IPS-20b (cell line): Measurements from ENCODE around the gene CENPX.

ENCODE experiments used
- H3K27ac ChIP-seq: one replicate; pipeline ENCODE4 v1.5.1; 2013; ENCODE audit warnings: low read length
- H3K27me3 ChIP-seq: 2 replicates; pipeline ENCODE4 v1.6.1; 2013; ENCODE audit warnings: mild to moderate bottlenecking, low read length, inconsistent platforms; ENCODE audit not compliant: insufficient read depth
- H3K36me3 ChIP-seq: 2 replicates; pipeline ENCODE4 v1.6.1; 2013; ENCODE audit warnings: low read depth, mild to moderate bottlenecking, inconsistent platforms, low read length, moderate library complexity; ENCODE audit not compliant: insufficient read depth
- H3K4me1 ChIP-seq: 2 replicates; pipeline ENCODE4 v1.6.1; 2013; ENCODE audit warnings: mild to moderate bottlenecking, control low read depth, inconsistent platforms, low read length, moderate library complexity; ENCODE audit not compliant: insufficient read depth
- H3K4me3 ChIP-seq: 2 replicates; pipeline ENCODE4 v1.5.1; 2013; ENCODE audit warnings: mild to moderate bottlenecking, low read length, inconsistent platforms
- H3K9ac ChIP-seq: 2 replicates; pipeline ENCODE4 v1.6.1; 2013; ENCODE audit warnings: low read depth, mild to moderate bottlenecking, inconsistent platforms, low read length, moderate library complexity
- H3K9me3 ChIP-seq: 2 replicates; pipeline ENCODE4 v1.6.1; 2013; ENCODE audit warnings: mild to moderate bottlenecking, low read depth, low read length, inconsistent platforms; ENCODE audit not compliant: insufficient read depth

Gene CENPX

DNA sequence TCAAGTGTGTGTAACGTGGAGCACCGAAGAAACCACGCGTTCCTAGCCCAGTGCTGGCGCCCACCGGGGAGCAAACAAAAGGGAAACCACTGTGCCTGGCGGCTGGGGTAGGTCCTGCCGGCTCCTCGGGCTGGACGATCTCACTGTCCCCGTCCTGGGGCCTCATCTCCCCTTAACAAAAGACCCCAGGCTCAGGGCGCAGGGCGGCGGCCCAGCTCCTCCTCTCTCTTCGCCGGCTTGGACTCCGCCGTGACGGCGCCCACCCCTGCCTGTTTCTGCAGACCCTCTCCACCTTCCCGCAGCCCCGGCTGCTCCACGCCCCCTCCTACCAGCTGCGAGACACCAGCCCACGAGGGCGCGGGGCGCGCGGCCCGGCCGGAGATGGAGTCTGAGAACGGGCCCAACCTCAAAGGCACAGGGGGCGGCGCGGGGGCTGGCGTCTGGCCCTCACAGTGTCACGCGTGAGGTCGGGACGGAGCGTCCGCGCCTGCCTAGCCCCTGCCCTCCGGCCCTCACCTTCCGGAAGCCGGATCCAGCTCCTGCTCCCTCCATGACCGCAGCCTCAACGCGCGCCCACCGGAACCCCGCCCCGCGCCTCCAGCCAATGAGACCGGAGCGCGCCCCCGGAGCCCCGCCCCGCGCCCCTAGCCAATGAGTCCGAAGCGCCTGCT is at the start of gene CENPX:
CENPX (minus strand) TSS at position 569 of the 671 bp plus-strand sequence; CDS start at position 552, 17 bp downstream.
- Histone ChIP-seq H3K4me1 (peaks cover 3% of the 10 kb centered on the region), H3K4me3 (peak within 1 kb of the TSS; percentile 90), H3K27me3 (no peaks in the 10 kb centered on the region), H3K9me3 (no peaks in the 10 kb centered on the region), H3K27ac (peak within 1 kb of the TSS; percentile 28), H3K36me3 (peaks cover 5% of the 10 kb centered on the region; the same call in 1 of the 2 replicates), H3K9ac (peak within 1 kb of the TSS; percentile 90)

- H3K9me3 ChIP-seq = no peaks in the 10 kb centered on the region
- H3K4me1 ChIP-seq = peaks cover 4% of the 10 kb centered on the region; the same call in 1 of the 2 replicates
- peaks cover 5% of the 10 kb centered on the region; the same call in 1 of the 2 replicates for H3K27me3 ChIP-seq
- H3K4me3 ChIP-seq = no peak overlapping the region
- H3K36me3 ChIP-seq = no peaks in the 10 kb centered on the region
- H3K27ac ChIP-seq = no peak overlapping the region
- H3K9ac ChIP-seq = no peak overlapping the region
Measured at GRCh38 chr17:82070611-82071010, 47.9 kb upstream of the CENPX start.

DNA sequence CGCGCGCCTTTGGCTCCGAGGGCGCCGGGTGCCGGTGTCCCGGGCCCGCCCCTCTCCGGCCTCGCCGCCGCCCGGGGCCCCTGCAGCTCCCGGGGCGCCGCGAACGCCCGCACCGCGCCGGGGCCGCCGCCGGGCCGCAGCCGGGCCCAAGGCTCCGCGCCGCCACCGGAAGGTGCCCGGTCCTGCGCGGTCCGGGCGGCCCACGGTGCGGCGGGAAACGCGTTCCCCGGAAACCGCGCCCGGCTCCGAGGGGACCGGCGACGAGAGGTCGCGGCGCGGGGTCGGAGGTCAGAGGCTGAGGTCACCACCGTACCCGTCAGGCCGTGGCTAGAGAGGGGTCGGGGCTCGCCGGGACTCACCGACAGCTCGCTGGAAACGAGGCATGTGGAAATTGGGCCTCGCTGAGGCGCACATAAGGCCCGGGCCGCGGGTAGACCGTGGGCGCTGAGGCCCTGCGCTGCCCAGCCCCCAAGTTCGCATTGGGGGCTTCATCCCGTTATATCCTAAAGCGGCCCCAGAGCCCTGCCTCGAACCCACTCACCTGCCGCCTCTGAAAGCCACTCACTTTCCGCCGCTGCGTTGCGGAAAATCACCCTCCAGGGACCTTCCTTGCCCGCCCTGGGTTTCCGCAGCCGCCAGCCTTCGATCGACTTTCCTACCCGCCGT is 43.1 kb upstream of the CENPX start, which contains the start of gene DUS1L:
DUS1L (minus strand) TSS at position 167 of the 666 bp plus-strand sequence. CDS start 745 bp downstream, outside the sequence.
- Histone ChIP-seq H3K27ac (no peak within 1 kb of the TSS), H3K4me1 (peaks cover 4% of the 10 kb centered on the region; the same call in 1 of the 2 replicates), H3K27me3 (no peaks in the 10 kb centered on the region), H3K36me3 (peaks cover 26% of the 10 kb centered on the region), H3K9ac (peak within 1 kb of the TSS; percentile 74), H3K9me3 (no peaks in the 10 kb centered on the region), H3K4me3 (peak within 1 kb of the TSS; percentile 76)

- H3K9ac ChIP-seq = peak overlapping the region; percentile 72
- peak overlapping the region; percentile 76 for H3K4me3 ChIP-seq
- H3K36me3 ChIP-seq = peaks cover 31% of the 10 kb centered on the region
- no peaks in the 10 kb centered on the region for H3K27me3 ChIP-seq
- H3K9me3 ChIP-seq = no peaks in the 10 kb centered on the region
- H3K4me1 ChIP-seq = peaks cover 4% of the 10 kb centered on the region; the same call in 1 of the 2 replicates
- H3K27ac ChIP-seq = no peak overlapping the region
Measured at GRCh38 chr17:82065193-82065637, 42.5 kb upstream of the CENPX start.

- Histone ChIP-seq H3K4me3 (peak overlapping the region; percentile 76), H3K27ac (no peak overlapping the region), H3K36me3 (peaks cover 31% of the 10 kb centered on the region), H3K9me3 (no peaks in the 10 kb centered on the region), H3K4me1 (peaks cover 4% of the 10 kb centered on the region; the same call in 1 of the 2 replicates), H3K27me3 (no peaks in the 10 kb centered on the region), H3K9ac (peak overlapping the region; percentile 72; the same call in 1 of the 2 replicates)
Measured at GRCh38 chr17:82064433-82065192, 41.9 kb upstream of the CENPX start.

- H3K4me1 ChIP-seq = peaks cover 4% of the 10 kb centered on the region; the same call in 1 of the 2 replicates
- H3K27me3 ChIP-seq = no peaks in the 10 kb centered on the region
- peak overlapping the region; percentile 76; the same call in 1 of the 2 replicates for H3K4me3 ChIP-seq
- no peaks in the 10 kb centered on the region for H3K9me3 ChIP-seq
- H3K27ac ChIP-seq = no peak overlapping the region
- no peak overlapping the region for H3K9ac ChIP-seq
- peaks cover 34% of the 10 kb centered on the region for H3K36me3 ChIP-seq
Measured at GRCh38 chr17:82063424-82064415, 41.0 kb upstream of the CENPX start.

DNA sequence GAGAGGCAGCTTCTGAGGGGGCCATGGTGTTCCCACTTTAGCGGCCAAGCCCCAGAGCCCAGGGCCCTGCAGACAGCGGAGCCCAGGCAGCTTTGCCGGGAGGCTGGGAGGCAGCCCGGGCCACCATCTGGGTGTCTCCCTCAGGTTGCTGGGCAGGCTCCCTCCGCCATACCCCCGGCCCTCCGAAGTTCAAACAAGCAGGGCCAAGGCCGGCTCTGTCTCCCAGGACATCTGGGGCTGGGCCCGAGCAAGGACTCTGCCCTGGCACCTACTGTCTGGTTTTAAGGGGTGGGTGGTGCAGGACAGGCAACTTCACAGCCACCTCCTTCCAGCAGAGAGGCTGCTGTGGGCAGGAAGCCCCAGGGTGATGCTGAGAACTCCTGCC is 40.3 kb upstream of the CENPX start:
- Histone ChIP-seq H3K27ac (no peak overlapping the region), H3K9me3 (no peaks in the 10 kb centered on the region), H3K9ac (no peak overlapping the region), H3K4me3 (no peak overlapping the region), H3K36me3 (peaks cover 42% of the 10 kb centered on the region), H3K4me1 (peaks cover 4% of the 10 kb centered on the region; the same call in 1 of the 2 replicates), H3K27me3 (no peaks in the 10 kb centered on the region)

DNA sequence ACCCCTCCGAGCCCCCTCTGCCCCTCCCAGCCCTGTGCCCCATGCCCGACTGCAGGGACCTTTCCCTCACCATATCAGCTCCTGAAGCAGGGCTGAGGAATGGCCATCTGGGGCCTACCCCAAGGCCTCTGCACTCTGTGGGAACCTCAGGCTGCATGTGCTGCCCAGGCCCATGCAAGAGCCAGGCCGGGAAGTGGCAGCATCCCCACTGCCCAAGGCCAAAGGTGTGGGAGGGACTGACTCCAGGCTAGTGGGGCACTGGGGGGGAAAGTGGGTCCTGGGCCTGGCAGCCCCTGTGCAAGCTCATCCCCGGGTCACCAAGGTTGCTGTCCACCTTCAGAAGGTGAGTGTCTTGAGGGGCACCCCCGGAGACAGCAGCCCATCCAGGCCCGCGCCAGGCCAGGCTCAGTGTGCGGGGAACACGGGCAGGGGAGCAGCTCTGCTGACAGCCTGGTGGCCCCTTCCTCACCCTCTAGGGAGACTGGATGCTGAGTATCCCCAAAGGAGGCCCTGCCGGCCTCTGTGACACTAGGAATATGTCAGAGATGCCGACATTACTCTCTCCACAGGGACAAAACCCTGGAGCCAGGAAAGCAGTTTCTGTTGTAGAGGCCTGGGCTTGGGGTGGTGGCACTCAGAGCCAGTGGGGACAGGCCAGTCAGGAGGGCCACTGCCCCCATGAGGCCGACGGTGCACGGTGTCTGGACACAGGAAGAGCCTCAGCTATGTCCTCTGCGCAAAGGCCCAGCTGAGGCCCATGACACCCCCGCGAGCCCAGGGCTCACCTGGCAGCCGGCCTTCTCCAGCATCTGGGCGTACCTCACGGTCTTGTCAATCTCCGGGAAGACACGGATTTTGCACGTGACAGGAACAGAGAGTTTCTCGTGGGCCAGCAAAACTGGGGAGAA is 39.7 kb upstream of the CENPX start:
- no peaks in the 10 kb centered on the region for H3K9me3 ChIP-seq
- H3K9ac ChIP-seq = no peak overlapping the region
- no peak overlapping the region for H3K27ac ChIP-seq
- peaks cover 4% of the 10 kb centered on the region; the same call in 1 of the 2 replicates for H3K4me1 ChIP-seq
- H3K27me3 ChIP-seq = no peaks in the 10 kb centered on the region
- H3K4me3 ChIP-seq = no peak overlapping the region
- H3K36me3 ChIP-seq = peaks cover 48% of the 10 kb centered on the region

GRCh38 chr17:82061047-82061925 is 38.6 kb upstream of the CENPX start:
- Histone ChIP-seq H3K36me3 (peaks cover 59% of the 10 kb centered on the region), H3K27me3 (no peaks in the 10 kb centered on the region), H3K9ac (no peak overlapping the region), H3K4me1 (peaks cover 3% of the 10 kb centered on the region; the same call in 1 of the 2 replicates), H3K9me3 (no peaks in the 10 kb centered on the region), H3K4me3 (no peak overlapping the region), H3K27ac (no peak overlapping the region)
